Cardiac muscle cell (in vitro differentiated cells and primary cell): ENCODE results near the gene OR5H14. TPM values are rescaled to one million over a fixed set of nuclear protein-coding genes. Genes with fewer than 3 reads are reported as not detected.
"Not testable (repeated sequence)": the region's sequence is repeated elsewhere in the genome, so short reads cannot be mapped to it uniquely, and the experiment has no call there.

Experiments
- DNase-seq, 2 donors: peaks; one replicate each; pipeline versions ENCODE4 v3.0.0 to v3.0.0-alpha.2; 2010 to 2017; ENCODE audit warnings: low read depth in 1 of 2, low spot score in 1 of 2
- H3K27ac ChIP-seq: fragments of 200-600 bp; sonication (generic); 2 replicates; pipeline ENCODE4 v1.5.1; 2016
- H3K27me3 ChIP-seq: fragments of 200-600 bp; sonication (generic); 2 replicates; pipeline ENCODE4 v1.6.0; 2016; ENCODE audit warnings: control low read depth
- H3K36me3 ChIP-seq: fragments of 200-600 bp; sonication (generic); 2 replicates; pipeline ENCODE4 v1.5.1; 2016; ENCODE audit warnings: control low read depth
- H3K4me1 ChIP-seq: fragments of 200-600 bp; sonication (generic); 2 replicates; pipeline ENCODE4 v1.8.1; 2017; ENCODE audit warnings: low read depth, mild to moderate bottlenecking, mixed run types
- H3K4me3 ChIP-seq: fragments of 200-600 bp; sonication (generic); 2 replicates; pipeline ENCODE4 v1.5.1; 2016; ENCODE audit warnings: mild to moderate bottlenecking
- H3K9me3 ChIP-seq: fragments of 200-600 bp; sonication (generic); 2 replicates; pipeline ENCODE4 v1.5.1; 2017; ENCODE audit warnings: low read depth, mild to moderate bottlenecking, control low read depth
- polyA plus RNA-seq: library from polyadenylated mRNA; unstranded; fragments of >200 nt; fragmentation: Nextera tagmentation; extraction: Ambion mirVana; gene quantifications from 2 replicates; pipeline ENCODE4 v1.2.1, GENCODE V29; 2016
- total RNA-seq: library from RNA; depleted of rRNA; stranded (reverse); fragments of >200 nt; gene quantifications from 2 replicates; pipeline ENCODE4 v1.2.3, GENCODE V29; 2016
- TF ChIP-seq, protein P1 (sequence below): IDR thresholded peaks from 2 replicates; pipeline ENCODE4 v1.5.1; 2012; ENCODE audit warnings: low read depth, mild to moderate bottlenecking, low read length

The OR5H14 gene
- total and polyA plus RNA-seq, 2 experiments from 2014 or later, result not detected

GRCh38 chr3:98148751-98149150, 1.5 kb downstream of the OR5H14 start:
- Histone ChIP-seq H3K27ac (no peak overlapping the region), H3K36me3 (no peaks in the 10 kb centered on the region), H3K27me3 (no peaks in the 10 kb centered on the region), H3K9me3 (no peaks in the 10 kb centered on the region), H3K4me1 (no peaks in the 10 kb centered on the region), H3K4me3 (no peak overlapping the region)
- TF ChIP-seq, protein P1, sequence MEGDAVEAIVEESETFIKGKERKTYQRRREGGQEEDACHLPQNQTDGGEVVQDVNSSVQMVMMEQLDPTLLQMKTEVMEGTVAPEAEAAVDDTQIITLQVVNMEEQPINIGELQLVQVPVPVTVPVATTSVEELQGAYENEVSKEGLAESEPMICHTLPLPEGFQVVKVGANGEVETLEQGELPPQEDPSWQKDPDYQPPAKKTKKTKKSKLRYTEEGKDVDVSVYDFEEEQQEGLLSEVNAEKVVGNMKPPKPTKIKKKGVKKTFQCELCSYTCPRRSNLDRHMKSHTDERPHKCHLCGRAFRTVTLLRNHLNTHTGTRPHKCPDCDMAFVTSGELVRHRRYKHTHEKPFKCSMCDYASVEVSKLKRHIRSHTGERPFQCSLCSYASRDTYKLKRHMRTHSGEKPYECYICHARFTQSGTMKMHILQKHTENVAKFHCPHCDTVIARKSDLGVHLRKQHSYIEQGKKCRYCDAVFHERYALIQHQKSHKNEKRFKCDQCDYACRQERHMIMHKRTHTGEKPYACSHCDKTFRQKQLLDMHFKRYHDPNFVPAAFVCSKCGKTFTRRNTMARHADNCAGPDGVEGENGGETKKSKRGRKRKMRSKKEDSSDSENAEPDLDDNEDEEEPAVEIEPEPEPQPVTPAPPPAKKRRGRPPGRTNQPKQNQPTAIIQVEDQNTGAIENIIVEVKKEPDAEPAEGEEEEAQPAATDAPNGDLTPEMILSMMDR, result no peak
- DNase-seq, result no peak

DNA sequence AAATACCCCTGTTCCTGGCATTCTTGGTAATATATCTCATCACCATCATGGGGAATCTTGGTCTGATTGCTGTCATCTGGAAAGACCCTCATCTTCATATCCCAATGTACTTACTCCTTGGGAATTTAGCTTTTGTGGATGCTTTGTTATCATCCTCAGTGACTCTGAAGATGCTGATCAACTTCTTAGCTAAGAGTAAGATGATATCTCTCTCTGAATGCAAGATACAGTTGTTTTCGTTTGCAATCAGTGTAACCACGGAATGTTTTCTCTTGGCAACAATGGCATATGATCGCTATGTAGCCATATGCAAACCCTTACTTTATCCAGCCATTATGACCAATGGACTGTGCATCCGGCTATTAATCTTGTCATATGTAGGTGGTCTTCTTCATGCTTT, 2.2 kb downstream of the OR5H14 start:
- not testable (repeated sequence) for H3K36me3 ChIP-seq, H3K9me3 ChIP-seq, DNase-seq, H3K4me3 ChIP-seq, H3K27me3 ChIP-seq, H3K4me1 ChIP-seq, H3K27ac ChIP-seq

- H3K36me3 ChIP-seq, result no peaks in the 10 kb centered on the region
- H3K4me3 ChIP-seq, result no peak overlapping the region
- H3K4me1 ChIP-seq, result no peaks in the 10 kb centered on the region
- no peak overlapping the region for H3K27ac ChIP-seq
- TF ChIP-seq, protein P1, result no peak
- H3K27me3 ChIP-seq, result no peaks in the 10 kb centered on the region
- no peaks in the 10 kb centered on the region for H3K9me3 ChIP-seq
- DNase-seq, result peak in 1 of 2 donors; percentile 1
Measured at GRCh38 chr3:98151241-98151640, 4.0 kb downstream of the OR5H14 start.

GRCh38 chr3:98166396-98166795, 19.1 kb downstream of the OR5H14 start, which contains the start of gene OR5H15:
Gene OR5H15 (plus strand): TSS chr3:98166696. CDS start chr3:98168700, 2,004 bp downstream.
- Histone ChIP-seq H3K27ac (no peak within 1 kb of the TSS), H3K9me3 (no peaks in the 10 kb centered on the region), H3K4me3 (no peak within 1 kb of the TSS), H3K36me3 (no peaks in the 10 kb centered on the region), H3K4me1 (no peaks in the 10 kb centered on the region), H3K27me3 (no peaks in the 10 kb centered on the region)
- TF ChIP-seq, protein P1, result no peak
- DNase-seq, result no peak

GRCh38 chr3:98171071-98171470, 23.8 kb downstream of the OR5H14 start:
- no peak overlapping the region for H3K4me3 ChIP-seq
- H3K4me1 ChIP-seq, result no peaks in the 10 kb centered on the region
- no peaks in the 10 kb centered on the region for H3K36me3 ChIP-seq
- no peaks in the 10 kb centered on the region for H3K27me3 ChIP-seq
- DNase-seq, result no peak
- no peak overlapping the region for H3K27ac ChIP-seq
- H3K9me3 ChIP-seq, result no peaks in the 10 kb centered on the region
- TF ChIP-seq, protein P1, result no peak

GRCh38 chr3:98172621-98173020, 25.3 kb downstream of the OR5H14 start:
- Histone ChIP-seq H3K9me3 (no peaks in the 10 kb centered on the region), H3K36me3 (no peaks in the 10 kb centered on the region), H3K27ac (no peak overlapping the region), H3K4me1 (no peaks in the 10 kb centered on the region), H3K4me3 (no peak overlapping the region), H3K27me3 (no peaks in the 10 kb centered on the region)
- TF ChIP-seq, protein P1, result no peak
- DNase-seq, result no peak
